Effector memory CD4-positive, alpha-beta T cell (primary cell): ENCODE results near the gene IGFBP2.
"Not testable (repeated sequence)": the region's sequence is repeated elsewhere in the genome, so short reads cannot be mapped to it uniquely, and the experiment has no call there.

Experiments used
- DNase-seq, 3 donors: peaks; one replicate each; pipeline ENCODE4 v3.0.0-alpha.2; 2020
- H3K27ac ChIP-seq: 2 replicates; pipeline ENCODE4 v1.7.0; 2013; ENCODE audit warnings: mild to moderate bottlenecking, low read length, moderate library complexity; ENCODE audit not compliant: insufficient read depth, poor library complexity, severe bottlenecking
- H3K27me3 ChIP-seq: replicated peaks from 2 replicates; pipeline ENCODE4 v1.7.0; 2013; ENCODE audit warnings: mild to moderate bottlenecking, low read length; ENCODE audit not compliant: insufficient read depth, control insufficient read depth, poor library complexity, severe bottlenecking
- H3K36me3 ChIP-seq: 2 replicates; pipeline ENCODE4 v1.7.0; 2013; ENCODE audit warnings: mild to moderate bottlenecking, low read length, moderate library complexity; ENCODE audit not compliant: control insufficient read depth, insufficient read depth
- H3K4me1 ChIP-seq: 2 replicates; pipeline ENCODE4 v1.7.0; 2013; ENCODE audit warnings: low read length, mild to moderate bottlenecking; ENCODE audit not compliant: control insufficient read depth, insufficient read depth, poor library complexity, severe bottlenecking
- H3K4me3 ChIP-seq: 2 replicates; pipeline ENCODE4 v1.7.0; 2013; ENCODE audit warnings: low read length, low read depth, mild to moderate bottlenecking; ENCODE audit not compliant: insufficient read depth, poor library complexity, severe bottlenecking
- H3K9me3 ChIP-seq: 2 replicates; pipeline ENCODE4 v1.7.0; 2013; ENCODE audit warnings: mild to moderate bottlenecking, low read length, moderate library complexity; ENCODE audit not compliant: control insufficient read depth

IGFBP2 gene

DNA sequence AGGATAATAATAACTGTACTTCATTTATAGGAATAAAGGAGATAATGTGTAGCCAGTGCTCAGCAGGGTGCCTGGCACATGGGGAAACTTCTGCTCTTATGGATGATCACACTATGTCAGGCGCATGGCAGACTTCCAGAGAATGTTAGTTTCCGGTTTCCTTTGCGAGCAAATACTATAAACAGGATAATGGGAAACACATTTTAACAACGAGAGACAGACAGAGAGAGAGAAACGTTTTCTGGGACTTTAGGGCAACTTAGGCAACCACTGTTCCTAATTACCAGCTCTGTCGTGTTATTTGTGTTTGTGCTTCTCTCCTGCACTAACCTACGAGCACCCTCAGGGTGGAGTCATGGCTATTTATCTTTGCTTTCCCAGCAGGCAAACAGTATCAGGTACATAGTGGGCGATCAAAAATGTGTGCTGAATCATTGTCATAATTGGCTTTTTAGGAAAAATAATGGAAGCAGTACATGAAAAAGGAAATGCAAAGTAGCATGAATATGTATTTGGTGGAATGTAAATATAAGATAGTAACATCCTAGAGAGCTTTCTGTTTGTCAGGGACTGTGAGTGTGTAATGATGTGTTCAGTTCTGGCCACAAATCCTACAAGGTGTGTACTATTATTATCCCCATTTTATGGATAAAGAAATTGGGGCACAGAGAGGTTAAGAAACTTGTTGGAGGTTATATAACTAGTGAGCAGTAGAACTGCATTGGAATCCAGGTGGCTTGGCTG lies 36.8 kb upstream of the IGFBP2 start:
- no peak overlapping the region for H3K27ac ChIP-seq
- peaks cover 9% of the 10 kb centered on the region for H3K27me3 ChIP-seq
- no peak for DNase-seq
- no peak overlapping the region for H3K4me3 ChIP-seq
- no peaks in the 10 kb centered on the region for H3K9me3 ChIP-seq
- H3K4me1 ChIP-seq = no peaks in the 10 kb centered on the region
- H3K36me3 ChIP-seq = no peaks in the 10 kb centered on the region

DNA sequence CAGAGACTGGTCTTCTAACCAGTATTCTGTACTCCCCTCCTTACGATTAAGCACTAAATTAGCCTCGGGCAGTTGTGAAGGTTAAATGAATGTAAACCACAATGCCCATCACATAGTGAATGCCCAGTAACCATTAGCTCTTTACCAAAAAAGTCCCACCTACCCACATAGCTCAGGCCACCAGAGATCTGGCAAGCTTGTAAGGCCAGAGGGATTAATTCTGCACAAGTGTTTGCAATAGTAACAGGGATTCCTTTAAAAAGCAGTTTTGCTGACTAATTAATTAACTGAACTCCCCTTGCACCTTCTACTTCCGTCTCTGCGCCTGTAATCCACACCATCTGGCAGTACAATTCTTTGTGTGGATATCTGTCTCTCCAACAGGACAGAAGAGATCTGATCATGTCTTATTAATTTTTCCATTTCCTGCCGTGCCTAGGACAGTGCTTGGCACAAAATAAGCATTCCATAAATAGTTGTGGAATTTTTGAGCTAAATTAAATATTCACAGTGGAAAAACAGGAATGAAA lies 36.2 kb upstream of the IGFBP2 start:
- no peaks in the 10 kb centered on the region for H3K36me3 ChIP-seq
- no peaks in the 10 kb centered on the region for H3K4me1 ChIP-seq
- no peak for DNase-seq
- H3K4me3 ChIP-seq = no peak overlapping the region
- peaks cover 9% of the 10 kb centered on the region for H3K27me3 ChIP-seq
- H3K27ac ChIP-seq = no peak overlapping the region
- H3K9me3 ChIP-seq = no peaks in the 10 kb centered on the region

GRCh38 chr2:216597825-216598224 lies 35.4 kb upstream of the IGFBP2 start:
- not testable (repeated sequence) for H3K36me3 ChIP-seq, H3K9me3 ChIP-seq, DNase-seq, H3K4me3 ChIP-seq, H3K27ac ChIP-seq, H3K4me1 ChIP-seq, H3K27me3 ChIP-seq

GRCh38 chr2:216601632-216602409 lies 31.4 kb upstream of the IGFBP2 start:
- Histone ChIP-seq H3K9me3 (no peaks in the 10 kb centered on the region), H3K36me3 (no peaks in the 10 kb centered on the region), H3K27me3 (no peaks in the 10 kb centered on the region), H3K27ac (no peak overlapping the region), H3K4me3 (no peak overlapping the region), H3K4me1 (no peaks in the 10 kb centered on the region)
- DNase-seq = no peak

GRCh38 chr2:216603010-216603883 lies 30.0 kb upstream of the IGFBP2 start:
- Histone ChIP-seq H3K27ac (no peak overlapping the region), H3K36me3 (no peaks in the 10 kb centered on the region), H3K9me3 (no peaks in the 10 kb centered on the region), H3K4me3 (no peak overlapping the region), H3K4me1 (no peaks in the 10 kb centered on the region), H3K27me3 (no peaks in the 10 kb centered on the region)
- no peak for DNase-seq

GRCh38 chr2:216603884-216604245 lies 29.4 kb upstream of the IGFBP2 start:
- no peak for DNase-seq
- Histone ChIP-seq H3K27me3 (no peaks in the 10 kb centered on the region), H3K36me3 (no peaks in the 10 kb centered on the region), H3K4me1 (no peaks in the 10 kb centered on the region), H3K4me3 (no peak overlapping the region), H3K9me3 (no peaks in the 10 kb centered on the region), H3K27ac (no peak overlapping the region)

DNA sequence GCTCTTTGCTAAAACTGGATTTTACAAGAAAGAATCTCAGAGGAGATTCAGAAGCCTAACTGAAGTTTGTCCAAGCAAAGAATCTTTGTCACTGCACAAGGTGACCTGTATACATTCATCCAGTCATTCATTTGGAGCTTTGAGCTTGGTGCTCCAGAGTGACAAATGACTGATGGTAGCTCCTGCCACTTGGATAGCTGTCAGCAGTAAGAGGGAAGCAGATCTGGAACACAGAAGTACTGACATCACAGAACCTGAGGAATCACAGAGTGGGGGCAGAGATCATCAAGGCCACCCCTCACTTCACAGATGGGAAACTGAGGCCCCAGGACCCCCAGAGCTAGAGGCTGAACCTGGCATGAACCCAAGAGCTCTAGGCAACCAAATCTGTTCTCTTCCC lies 28.8 kb upstream of the IGFBP2 start:
- Histone ChIP-seq H3K4me1 (no peaks in the 10 kb centered on the region), H3K27me3 (no peaks in the 10 kb centered on the region), H3K4me3 (no peak overlapping the region), H3K36me3 (no peaks in the 10 kb centered on the region), H3K27ac (no peak overlapping the region), H3K9me3 (no peaks in the 10 kb centered on the region)
- DNase-seq = no peak

DNA sequence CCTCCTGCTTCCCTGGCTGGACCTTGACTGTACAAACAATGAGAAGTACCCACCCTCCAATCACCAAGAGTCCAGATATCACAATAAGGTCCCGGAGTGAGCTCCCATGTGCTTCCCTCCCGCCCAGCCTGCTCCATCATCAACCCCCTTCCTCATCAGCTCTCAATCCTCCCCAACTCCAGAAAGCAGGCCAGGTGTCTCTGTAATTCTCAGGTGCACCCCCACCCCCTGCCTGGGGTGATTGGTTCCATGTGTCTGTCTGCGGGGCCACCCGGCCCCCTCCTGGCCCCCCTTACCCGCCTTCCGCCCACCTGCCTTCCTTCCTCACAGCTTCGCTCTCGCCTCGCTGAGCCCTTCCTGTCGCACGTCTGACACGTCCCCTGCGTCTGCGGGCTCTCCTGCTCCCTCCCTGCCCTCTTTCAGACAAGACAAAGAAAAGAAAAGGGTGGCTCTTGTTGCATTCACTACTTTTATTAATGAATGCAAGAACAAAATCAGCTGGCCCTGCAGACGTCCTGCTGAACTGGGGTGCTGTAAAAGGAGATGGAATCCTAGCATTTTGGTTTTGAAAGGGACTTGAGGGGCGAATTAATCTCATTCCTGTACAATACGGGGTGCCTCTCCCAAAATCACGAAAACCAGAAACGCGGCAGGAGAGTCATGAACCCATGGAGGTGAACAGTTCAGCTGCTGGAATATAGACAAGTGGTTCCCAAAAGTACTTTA lies 26.5 kb upstream of the IGFBP2 start:
- DNase-seq = no peak
- Histone ChIP-seq H3K4me1 (no peaks in the 10 kb centered on the region), H3K4me3 (no peak overlapping the region), H3K27ac (no peak overlapping the region), H3K36me3 (no peaks in the 10 kb centered on the region), H3K9me3 (no peaks in the 10 kb centered on the region), H3K27me3 (no peaks in the 10 kb centered on the region)

GRCh38 chr2:216607277-216607560 lies 26.0 kb upstream of the IGFBP2 start:
- no peak for DNase-seq
- no peaks in the 10 kb centered on the region for H3K27me3 ChIP-seq
- no peaks in the 10 kb centered on the region for H3K36me3 ChIP-seq
- no peaks in the 10 kb centered on the region for H3K9me3 ChIP-seq
- no peak overlapping the region for H3K4me3 ChIP-seq
- no peaks in the 10 kb centered on the region for H3K4me1 ChIP-seq
- no peak overlapping the region for H3K27ac ChIP-seq
